ENCODE measurements around the gene EFCAB6. TPM values are rescaled to one million over a fixed set of nuclear protein-coding genes. Genes with fewer than 3 reads are reported as not detected.

Gene EFCAB6
- total RNA-seq, 3 donors from 2014 or later = 3.0 to 9.8 (median 5.9) TPM

DNA sequence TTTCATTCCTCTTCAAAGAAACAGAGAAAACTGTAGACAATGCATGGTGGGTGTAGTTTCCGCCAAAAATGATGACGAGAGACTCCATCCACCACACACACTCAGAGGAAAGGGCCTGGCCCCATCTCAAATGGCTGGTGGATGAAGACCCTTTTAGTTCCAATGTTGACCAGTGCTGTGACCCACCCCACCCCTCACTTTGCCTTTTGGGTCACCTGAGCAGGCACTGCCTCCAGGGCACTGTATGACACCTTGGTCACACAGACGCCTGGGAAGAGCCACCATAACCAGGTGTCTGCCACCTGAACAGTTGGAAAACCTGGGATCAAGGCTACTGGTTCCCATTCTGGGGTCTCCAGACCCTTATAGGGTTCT lies 279.0 kb downstream of the EFCAB6 start:
- TF ChIP-seq POLR2A (IDR thresholded peaks at IDR 0.05) = no peak
- TF ChIP-seq POLR2AphosphoS5 (IDR thresholded peaks at IDR 0.05) = no peak
- TF ChIP-seq, protein P1, sequence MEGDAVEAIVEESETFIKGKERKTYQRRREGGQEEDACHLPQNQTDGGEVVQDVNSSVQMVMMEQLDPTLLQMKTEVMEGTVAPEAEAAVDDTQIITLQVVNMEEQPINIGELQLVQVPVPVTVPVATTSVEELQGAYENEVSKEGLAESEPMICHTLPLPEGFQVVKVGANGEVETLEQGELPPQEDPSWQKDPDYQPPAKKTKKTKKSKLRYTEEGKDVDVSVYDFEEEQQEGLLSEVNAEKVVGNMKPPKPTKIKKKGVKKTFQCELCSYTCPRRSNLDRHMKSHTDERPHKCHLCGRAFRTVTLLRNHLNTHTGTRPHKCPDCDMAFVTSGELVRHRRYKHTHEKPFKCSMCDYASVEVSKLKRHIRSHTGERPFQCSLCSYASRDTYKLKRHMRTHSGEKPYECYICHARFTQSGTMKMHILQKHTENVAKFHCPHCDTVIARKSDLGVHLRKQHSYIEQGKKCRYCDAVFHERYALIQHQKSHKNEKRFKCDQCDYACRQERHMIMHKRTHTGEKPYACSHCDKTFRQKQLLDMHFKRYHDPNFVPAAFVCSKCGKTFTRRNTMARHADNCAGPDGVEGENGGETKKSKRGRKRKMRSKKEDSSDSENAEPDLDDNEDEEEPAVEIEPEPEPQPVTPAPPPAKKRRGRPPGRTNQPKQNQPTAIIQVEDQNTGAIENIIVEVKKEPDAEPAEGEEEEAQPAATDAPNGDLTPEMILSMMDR (IDR thresholded peaks at IDR 0.05) = no peak
- intact Hi-C loops (cut with DNase I; ENCODE audit: low total_unique reads) = no loop called here
- H3K4me1 ChIP-seq = no peaks in the 10 kb centered on the region
- no peaks in the 10 kb centered on the region for H3K36me3 ChIP-seq
- no peak overlapping the region for H3K27ac ChIP-seq
- no peak for DNase-seq (ENCODE audit: low spot score in 2 of 2)
- peaks cover 4 to 6% of the 10 kb centered on the region in 2 donors for H3K9me3 ChIP-seq
- no peak overlapping the region for H3K4me3 ChIP-seq
- H3K27me3 ChIP-seq = no peaks in the 10 kb centered on the region

DNA sequence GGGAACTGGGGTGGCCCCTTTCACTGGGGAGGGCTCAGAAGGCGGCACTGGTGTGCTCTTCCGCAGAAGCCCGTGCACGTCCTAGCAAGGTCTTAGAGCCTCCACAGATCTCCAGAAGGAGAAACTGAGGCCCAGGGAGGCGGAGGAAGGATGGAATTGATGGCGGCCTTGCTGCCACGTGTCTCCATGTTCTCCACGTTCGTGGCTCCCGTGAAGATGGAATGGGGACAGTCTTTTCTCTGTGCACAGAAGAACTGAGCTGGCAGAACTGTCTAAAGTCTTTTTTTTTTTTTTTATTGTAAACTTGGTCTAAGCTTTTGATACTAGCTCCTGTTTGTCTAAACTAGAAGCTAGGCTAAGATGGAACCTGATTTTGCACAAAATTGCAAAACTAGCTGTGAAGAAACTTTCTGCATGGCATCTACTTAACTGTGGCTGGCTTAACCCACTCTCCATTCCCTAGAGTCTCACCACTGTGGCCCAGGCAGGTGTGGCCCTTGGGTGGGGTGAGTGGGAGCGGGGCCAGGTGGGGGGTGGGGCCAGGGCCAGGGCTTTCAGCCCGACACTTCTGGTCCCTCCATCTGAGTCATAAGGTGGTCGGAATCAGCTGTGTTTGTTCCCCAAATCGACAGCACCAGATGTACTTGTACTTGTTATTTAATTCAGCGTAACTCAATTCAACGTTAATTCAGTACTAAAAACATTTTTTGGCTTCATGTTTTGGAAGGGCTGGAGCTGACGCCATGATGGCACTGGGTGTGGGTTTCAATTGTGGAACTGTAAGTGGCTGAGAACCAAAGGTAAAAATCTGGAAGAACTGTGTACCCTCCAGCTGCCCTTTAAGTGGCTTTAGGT lies 279.6 kb downstream of the EFCAB6 start:
- no peak overlapping the region for H3K27ac ChIP-seq
- H3K27me3 ChIP-seq = no peaks in the 10 kb centered on the region
- no peak overlapping the region for H3K4me3 ChIP-seq
- no peaks in the 10 kb centered on the region for H3K4me1 ChIP-seq
- H3K9me3 ChIP-seq = peaks cover 4 to 6% of the 10 kb centered on the region in 2 donors
- intact Hi-C loops (cut with DNase I; ENCODE audit: low total_unique reads) = no loop called here
- DNase-seq (ENCODE audit: low spot score in 2 of 2) = no peak
- no peak for TF ChIP-seq POLR2A (IDR thresholded peaks at IDR 0.05)
- no peak for TF ChIP-seq POLR2AphosphoS5 (IDR thresholded peaks at IDR 0.05)
- TF ChIP-seq, protein P1 (IDR thresholded peaks at IDR 0.05) = no peak
- no peaks in the 10 kb centered on the region for H3K36me3 ChIP-seq

DNA sequence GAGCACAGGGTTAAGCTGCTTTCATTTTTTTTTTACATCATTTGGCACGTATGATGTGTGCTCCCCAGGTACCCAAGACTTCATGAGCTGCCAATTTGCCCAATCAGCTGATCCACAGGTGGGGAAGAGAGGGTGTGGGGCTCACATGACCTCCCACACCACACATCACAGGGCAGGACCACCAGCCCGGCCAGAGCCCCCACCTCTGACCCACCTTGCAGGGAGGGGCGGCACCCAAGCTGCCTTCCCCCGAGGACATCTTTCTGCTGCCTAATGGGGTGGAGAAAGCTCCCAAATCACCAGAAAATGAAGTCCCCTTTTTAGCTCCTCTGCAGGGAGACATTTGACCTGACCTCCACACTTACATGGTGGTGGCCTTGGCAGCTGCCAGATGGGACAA lies 280.5 kb downstream of the EFCAB6 start:
- Histone ChIP-seq H3K27me3 (no peaks in the 10 kb centered on the region), H3K9me3 (peaks cover 0 to under 1% of the 10 kb centered on the region in 2 donors), H3K36me3 (no peaks in the 10 kb centered on the region), H3K4me1 (no peaks in the 10 kb centered on the region), H3K27ac (no peak overlapping the region), H3K4me3 (no peak overlapping the region)
- no peak for DNase-seq (ENCODE audit: low spot score in 2 of 2)
- no peak for TF ChIP-seq POLR2AphosphoS5 (IDR thresholded peaks at IDR 0.05)
- TF ChIP-seq, protein P1 (IDR thresholded peaks at IDR 0.05) = no peak
- no peak for TF ChIP-seq POLR2A (IDR thresholded peaks at IDR 0.05)
- intact Hi-C loops (cut with DNase I; ENCODE audit: low total_unique reads) = no loop called here

DNA sequence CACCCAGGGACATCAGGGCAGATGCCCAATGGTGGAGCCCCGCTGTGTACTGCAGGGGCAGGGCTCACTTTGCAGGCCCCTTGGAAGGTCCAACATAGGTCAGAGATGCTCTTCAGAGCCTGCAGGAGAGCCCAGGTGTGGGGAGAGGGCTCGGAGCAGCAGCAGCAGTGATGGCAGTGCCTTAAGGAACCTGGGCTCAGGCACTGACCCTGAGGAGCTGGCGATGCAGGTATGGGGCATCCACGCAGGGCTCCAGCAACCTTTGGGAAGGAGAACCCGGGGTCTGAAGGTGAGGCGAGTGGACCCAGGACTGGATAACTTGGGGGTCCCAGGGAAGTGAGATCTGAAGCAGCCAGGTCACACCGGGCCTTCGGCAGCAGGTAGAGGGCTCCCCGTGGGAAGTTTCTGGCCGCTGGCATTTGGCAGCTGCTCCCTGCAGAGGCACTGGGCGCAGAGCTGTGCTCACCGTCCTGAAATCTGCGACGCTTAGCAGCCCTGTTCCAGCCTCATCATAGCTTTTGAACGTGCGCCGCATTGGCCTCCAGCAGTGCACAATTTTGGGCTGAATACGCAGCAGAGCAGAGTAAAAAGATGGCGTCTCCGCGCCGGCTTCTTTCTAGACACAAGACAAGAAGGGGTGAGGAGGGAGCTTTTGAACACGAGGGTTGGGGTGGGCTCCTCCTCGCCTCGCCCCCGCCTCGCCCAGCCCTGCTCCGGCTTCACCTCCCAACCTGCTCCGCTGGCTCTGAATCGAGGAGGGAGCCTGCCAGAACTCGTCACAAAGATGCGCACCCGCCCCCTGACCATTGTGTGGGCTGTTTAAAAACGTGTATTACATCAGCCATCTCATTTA lies 281.5 kb downstream of the EFCAB6 start:
- Histone ChIP-seq H3K27ac (no peak overlapping the region), H3K27me3 (no peaks in the 10 kb centered on the region), H3K36me3 (no peaks in the 10 kb centered on the region), H3K4me1 (no peaks in the 10 kb centered on the region), H3K9me3 (no peaks in the 10 kb centered on the region), H3K4me3 (peak overlapping the region in 2 of 3 donors; percentile 27 to 44)
- DNase-seq (ENCODE audit: low spot score in 2 of 2) = peak; percentile 43 to 54
- intact Hi-C loops (cut with DNase I; ENCODE audit: low total_unique reads) = no loop called here
- TF ChIP-seq, protein P1 (IDR thresholded peaks at IDR 0.05) = no peak
- TF ChIP-seq POLR2A (IDR thresholded peaks at IDR 0.05) (no peak), POLR2AphosphoS5 (IDR thresholded peaks at IDR 0.05) (no peak)

DNA sequence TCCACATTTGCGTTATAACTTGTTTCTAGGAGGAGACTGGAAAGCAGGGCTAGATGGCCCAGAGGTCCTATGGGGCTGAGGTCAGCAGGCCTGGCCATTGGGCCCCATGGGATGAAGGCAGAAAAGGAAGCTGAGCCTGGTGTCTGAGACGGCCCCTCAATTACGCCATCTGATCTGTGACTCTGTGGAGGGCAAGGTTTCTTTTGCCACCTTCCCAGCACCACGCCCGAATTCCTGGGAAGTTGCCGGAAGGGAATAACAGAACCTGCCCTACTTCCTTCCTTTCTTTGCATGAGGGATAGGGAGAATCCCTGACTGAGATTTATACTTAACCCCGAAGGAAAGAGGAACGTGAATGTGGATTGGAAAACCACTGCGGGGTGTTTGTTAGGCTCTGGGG lies 282.2 kb downstream of the EFCAB6 start:
- DNase-seq (ENCODE audit: low spot score in 2 of 2) = peak in 1 of 2 donors; percentile 25
- no peaks in the 10 kb centered on the region for H3K9me3 ChIP-seq
- intact Hi-C loops (cut with DNase I; ENCODE audit: low total_unique reads) = no loop called here
- no peaks in the 10 kb centered on the region for H3K4me1 ChIP-seq
- H3K4me3 ChIP-seq = no peak overlapping the region
- no peaks in the 10 kb centered on the region for H3K36me3 ChIP-seq
- no peak overlapping the region for H3K27ac ChIP-seq
- H3K27me3 ChIP-seq = no peaks in the 10 kb centered on the region
- TF ChIP-seq POLR2AphosphoS5 (IDR thresholded peaks at IDR 0.05) = no peak
- TF ChIP-seq POLR2A (IDR thresholded peaks at IDR 0.05) = no peak
- TF ChIP-seq, protein P1 (IDR thresholded peaks at IDR 0.05) = no peak

Data from breast epithelium (tissue), 4 donors.